T-cell (primary cell): ENCODE results near the gene DCTN2. TPM values are rescaled to one million over a fixed set of nuclear protein-coding genes. Genes with fewer than 3 reads are reported as not detected.
"Not testable (repeated sequence)": the region's sequence is repeated elsewhere in the genome, so short reads cannot be mapped to it uniquely, and the experiment has no call there.

Experiments
- ATAC-seq, 4 experiments: fragments of 200-7000 bp in 3 of 4; fragments of 150-1000 bp in 1 of 4; cut with Tn5 transposase; replicated peaks in 1 of 4; 1 replicate in 3 of 4; 2 replicates in 1 of 4; pipeline ENCODE4 v1.10.0; 2021; ENCODE audit warnings: moderate library complexity in 3 of 4, mild to moderate bottlenecking in 2 of 4, moderate number of reproducible peaks in 1 of 4
- CTCF ChIA-PET, 2 donors: fragments of 300-600 bp; sonication (Branson Sonifier 250); formaldehyde crosslinking; loops; one replicate each; lab custom pipeline; 2022; ENCODE audit warnings: antibody characterized with exemption in 2 of 2; lab: Charles Lee
- POLR2A ChIA-PET, 2 donors: fragments of 300-600 bp; sonication (Branson Sonifier 250); formaldehyde crosslinking; loops; one replicate each; lab custom pipeline; 2022; ENCODE audit warnings: antibody characterized with exemption in 2 of 2; lab: Charles Lee
- DNase-seq, 35 experiments: peaks; one replicate each; pipeline versions ENCODE4 v3.0.0 to v3.0.0-alpha.2; 2013 to 2023
- H3K27ac ChIP-seq: one replicate; pipeline ENCODE4 v1.5.1; 2013; ENCODE audit warnings: low read length
- H3K27me3 ChIP-seq, 2 experiments: replicated peaks in 1 of 2; 1 replicate in 1 of 2; 2 replicates in 1 of 2; pipeline versions ENCODE4 v1.6.1 to v1.7.0; 2013; ENCODE audit warnings: low read length in 1 of 2, mixed read lengths in 1 of 2; ENCODE audit not compliant: control insufficient read depth in 2 of 2, insufficient read depth in 2 of 2; ENCODE audit errors: extremely low read depth in 1 of 2
- H3K36me3 ChIP-seq, 2 donors: 1 replicate in 1 of 2; 2 replicates in 1 of 2; pipeline versions ENCODE4 v1.6.1 to v1.7.0; 2013; ENCODE audit warnings: low read length in 1 of 2; ENCODE audit not compliant: control insufficient read depth in 2 of 2, insufficient read depth in 1 of 2; ENCODE audit errors: extremely low read depth in 1 of 2
- H3K4me1 ChIP-seq, 2 experiments: 1 replicate in 1 of 2; 2 replicates in 1 of 2; pipeline versions ENCODE4 v1.6.1 to v1.7.0; 2013; ENCODE audit warnings: low read length in 2 of 2, mixed read lengths in 1 of 2; ENCODE audit not compliant: insufficient read depth in 2 of 2, control insufficient read depth in 1 of 2; ENCODE audit errors: extremely low read depth in 1 of 2
- H3K4me3 ChIP-seq, 2 donors: 1 replicate in 1 of 2; 2 replicates in 1 of 2; pipeline versions ENCODE4 v1.5.1 to v1.7.0; 2013; ENCODE audit warnings: mild to moderate bottlenecking in 2 of 2, low read length in 1 of 2, moderate library complexity in 1 of 2; ENCODE audit not compliant: control insufficient read depth in 1 of 2; ENCODE audit errors: extremely low read depth in 1 of 2
- H3K9me3 ChIP-seq: 2 replicates; pipeline ENCODE4 v1.7.0; 2013
- H3K27ac Mint-ChIP-seq, 2 donors: one replicate each; pipeline ENCODE4 v1.8.0; 2020 to 2021; ENCODE audit warnings: mild to moderate bottlenecking in 2 of 2, mixed read lengths in 2 of 2
- H3K27me3 Mint-ChIP-seq, 2 donors: one replicate each; pipeline ENCODE4 v1.8.0; 2021 to 2022; ENCODE audit warnings: mixed read lengths in 2 of 2
- H3K36me3 Mint-ChIP-seq: one replicate; pipeline ENCODE4 v1.8.0; 2021; ENCODE audit warnings: mixed read lengths
- H3K4me1 Mint-ChIP-seq, 3 donors: one replicate each; pipeline ENCODE4 v1.8.0; 2020 to 2022; ENCODE audit warnings: mixed read lengths in 3 of 3, mild to moderate bottlenecking in 1 of 3
- H3K4me3 Mint-ChIP-seq, 3 donors: one replicate each; pipeline ENCODE4 v1.8.0; 2020 to 2022; ENCODE audit warnings: mild to moderate bottlenecking in 3 of 3, mixed read lengths in 3 of 3, moderate library complexity in 3 of 3
- H3K9me3 Mint-ChIP-seq, 3 donors: one replicate each; pipeline ENCODE4 v1.8.0; 2020 to 2022; ENCODE audit warnings: mixed read lengths in 3 of 3
- WGBS: methylation state at CpG from one replicate; pipeline ENCODE4 v1.1.5; 2013; ENCODE audit warnings: missing lambda C conversion rate; ENCODE audit not compliant: insufficient coverage; 5-methylcytosine and 5-hydroxymethylcytosine counted together
- total RNA-seq, 35 experiments: library from RNA in 6 of 35; stranded (reverse) in 6 of 35; fragments of 120-200 nt in 1 of 35; gene quantifications; one replicate each; pipeline versions ENCODE4 v1.2.1 to v1.2.4 and lab custom pipeline; 2013 to 2026

The DCTN2 gene
- total RNA-seq, 5 donors from 2014 or later (not counting 1 experiment from before 2014, with no cell fraction given): 60.1 to 81.9 (median 71.5) TPM

GRCh38 chr12:57518176-57518919, 28.6 kb downstream of the DCTN2 start:
- H3K36me3 Mint-ChIP-seq: peaks cover 44% of the 10 kb centered on the region
- 93% methylated on average over 6 of the region's 8 CpGs for WGBS

DNA sequence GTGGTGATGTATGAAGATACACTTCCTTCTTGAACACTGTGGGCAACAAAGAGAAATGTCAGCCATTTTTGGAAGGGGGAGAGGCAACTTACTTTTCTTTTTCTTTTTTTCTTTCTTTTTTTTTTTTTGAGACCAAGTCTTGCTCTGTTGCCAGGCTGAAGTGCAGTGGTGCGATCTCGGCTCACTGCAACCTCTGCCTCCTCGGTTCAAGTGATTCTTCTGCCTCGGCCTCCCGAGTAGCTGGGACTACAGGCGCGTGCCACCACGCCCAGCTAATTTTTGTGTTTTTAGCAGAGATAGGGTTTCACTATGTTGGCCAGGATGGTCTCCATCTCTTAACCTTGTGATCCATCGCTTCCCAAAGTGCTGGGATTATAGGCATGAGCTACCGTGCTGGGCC, 29.3 kb downstream of the DCTN2 start:
- not testable (repeated sequence) for DNase-seq, H3K27ac ChIP-seq, H3K9me3 Mint-ChIP-seq, ATAC-seq, H3K4me3 ChIP-seq, H3K27me3 Mint-ChIP-seq, H3K9me3 ChIP-seq, H3K27me3 ChIP-seq
- no CpG with 5 or more reads among the region's 10 CpGs for WGBS
- Mint-ChIP-seq H3K4me3 (peak overlapping the region in 1 of 3 donors; percentile 29), H3K36me3 (peaks cover 50% of the 10 kb centered on the region), H3K27ac (peak overlapping the region; percentile 99 to 100), H3K4me1 (peaks cover 35 to 45% (median 40%) of the 10 kb centered on the region in 3 donors)
- CTCF ChIA-PET: interaction anchor here (0.8 to 1.2 kb wide), 2 partner anchors 66 to 1566 kb away, joined by 3 read pairs; no protein-coding TSS in a partner anchor
- H3K4me1 ChIP-seq: peaks cover 16 to 38% of the 10 kb centered on the region in 2 experiments
- peaks cover 4 to 47% of the 10 kb centered on the region in 2 donors for H3K36me3 ChIP-seq
- POLR2A ChIA-PET: interaction anchor here (0.7 to 1.9 kb wide), 5 partner anchors 28 to 46 kb away, joined by 3 to 7 read pairs (median 6); partner anchors contain the start of gene ARHGAP9 (in 2 of the 2)

More at GRCh38 chr12:57518176-57518919, 28.6 kb downstream of the DCTN2 start:
- H3K27me3 Mint-ChIP-seq: no peaks in the 10 kb centered on the region
- ATAC-seq (no peak), DNase-seq (no peak)
- no peak overlapping the region for H3K4me3 ChIP-seq
- H3K4me1 Mint-ChIP-seq: peaks cover 40 to 48% (median 43%) of the 10 kb centered on the region in 3 donors
- H3K4me1 ChIP-seq: peaks cover 17 to 42% of the 10 kb centered on the region in 2 experiments
- ChIA-PET CTCF (interaction anchor here (0.8 to 1.2 kb wide), 2 partner anchors 65 to 1566 kb away, joined by 3 read pairs; no protein-coding TSS in a partner anchor), POLR2A (interaction anchor here (0.7 to 2.1 kb wide), 5 partner anchors 29 to 46 kb away, joined by 3 to 7 read pairs (median 6); partner anchors contain the start of gene ARHGAP9 (in 2 of the 2))
- peak overlapping the region; percentile 94 for H3K27ac ChIP-seq
- H3K27ac Mint-ChIP-seq: peak overlapping the region; percentile 99 to 100
- H3K4me3 Mint-ChIP-seq: peak overlapping the region; percentile 94 to 98 (median 94)
- H3K36me3 ChIP-seq: peaks cover 0 to 41% of the 10 kb centered on the region in 2 donors
- no peaks in the 10 kb centered on the region for H3K27me3 ChIP-seq
- no peaks in the 10 kb centered on the region for H3K9me3 ChIP-seq
- no peaks in the 10 kb centered on the region for H3K9me3 Mint-ChIP-seq

DNA sequence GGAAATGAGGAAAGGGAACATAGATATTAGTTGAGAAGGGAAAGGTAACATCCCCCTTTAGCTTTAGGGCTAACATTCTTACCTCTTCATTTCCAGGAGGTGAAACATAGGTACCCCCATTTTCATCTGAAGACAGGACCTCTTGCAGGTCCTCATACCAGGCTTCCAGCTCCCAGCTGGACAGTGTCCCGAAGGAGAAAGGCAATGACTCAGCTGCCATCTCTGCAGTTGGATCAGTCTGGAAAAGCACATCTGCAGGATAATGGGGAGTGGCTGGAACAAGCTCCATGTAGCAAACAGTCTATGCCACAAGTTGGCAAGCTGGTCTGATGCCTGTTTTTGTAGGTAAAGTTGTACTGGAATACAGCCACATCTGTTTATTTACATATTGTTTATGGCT, 29.8 kb downstream of the DCTN2 start:
- no peaks in the 10 kb centered on the region for H3K9me3 ChIP-seq
- DNase-seq: no peak
- H3K27ac Mint-ChIP-seq: peak overlapping the region in 1 of 2 donors; percentile 99
- ATAC-seq: no peak
- H3K27ac ChIP-seq: no peak overlapping the region
- H3K9me3 Mint-ChIP-seq: no peaks in the 10 kb centered on the region
- peak overlapping the region in 2 of 3 donors; percentile 11 to 29 for H3K4me3 Mint-ChIP-seq
- peaks cover 56% of the 10 kb centered on the region for H3K36me3 Mint-ChIP-seq
- peaks cover 16 to 36% of the 10 kb centered on the region in 2 experiments for H3K4me1 ChIP-seq
- ChIA-PET POLR2A (interaction anchor here (1.1 to 1.9 kb wide), 3 partner anchors 37 to 45 kb away, joined by 3 to 7 read pairs (median 6); partner anchors contain the start of gene ARHGAP9 (in 1 of the 2)), CTCF (interaction anchor here (0.6 to 1.2 kb wide), 3 partner anchors 53 to 137 kb away, joined by 3 to 4 read pairs (median 3); no protein-coding TSS in a partner anchor)
- H3K27me3 Mint-ChIP-seq: no peaks in the 10 kb centered on the region
- H3K27me3 ChIP-seq: no peaks in the 10 kb centered on the region
- WGBS: 67% methylated on average over 1 of the region's 1 CpG
- H3K4me1 Mint-ChIP-seq: peaks cover 33 to 43% (median 38%) of the 10 kb centered on the region in 3 donors
- H3K36me3 ChIP-seq: peaks cover 5 to 52% of the 10 kb centered on the region in 2 donors
- H3K4me3 ChIP-seq: no peak overlapping the region

GRCh38 chr12:57516617-57517153, 30.3 kb downstream of the DCTN2 start:
- Histone ChIP-seq H3K36me3 (peaks cover 5 to 57% of the 10 kb centered on the region in 2 donors), H3K4me1 (peaks cover 12 to 31% of the 10 kb centered on the region in 2 experiments), H3K27ac (no peak overlapping the region), H3K4me3 (no peak overlapping the region), H3K9me3 (no peaks in the 10 kb centered on the region), H3K27me3 (no peaks in the 10 kb centered on the region)
- no peak overlapping the region for H3K4me3 Mint-ChIP-seq
- peaks cover 28 to 38% (median 33%) of the 10 kb centered on the region in 3 donors for H3K4me1 Mint-ChIP-seq
- ChIA-PET CTCF (interaction anchor here in 1 of 2 donors (0.6 to 0.7 kb wide), 2 partner anchors 53 to 137 kb away, joined by 3 to 4 read pairs; no protein-coding TSS in a partner anchor), POLR2A (interaction anchor here (0.9 to 1.9 kb wide), 3 partner anchors 36 to 39 kb away, joined by 6 to 7 read pairs (median 6); partner anchors contain the start of gene ARHGAP9 (in 1 of the 2))
- H3K27ac Mint-ChIP-seq: peak overlapping the region in 1 of 2 donors; percentile 99
- H3K27me3 Mint-ChIP-seq: no peaks in the 10 kb centered on the region
- H3K9me3 Mint-ChIP-seq: no peaks in the 10 kb centered on the region
- H3K36me3 Mint-ChIP-seq: peaks cover 61% of the 10 kb centered on the region
- 95% methylated on average over 7 of the region's 11 CpGs for WGBS
- ATAC-seq (no peak), DNase-seq (no peak)

- DNase-seq (no peak), ATAC-seq (no peak)
- Histone ChIP-seq H3K4me1 (peaks cover 7 to 24% of the 10 kb centered on the region in 2 experiments), H3K27ac (no peak overlapping the region), H3K9me3 (no peaks in the 10 kb centered on the region), H3K36me3 (peaks cover 7 to 64% of the 10 kb centered on the region in 2 donors), H3K27me3 (no peaks in the 10 kb centered on the region), H3K4me3 (no peak overlapping the region)
- no peak overlapping the region for H3K4me3 Mint-ChIP-seq
- CTCF ChIA-PET: interaction anchor here in 1 of 2 donors (0.6 to 0.9 kb wide), 2 partner anchors 57 to 69 kb away, joined by 4 to 5 read pairs; no protein-coding TSS in a partner anchor
- H3K4me1 Mint-ChIP-seq: peaks cover 24 to 32% (median 26%) of the 10 kb centered on the region in 3 donors
- WGBS: 100% methylated on average over 1 of the region's 11 CpGs
- no peaks in the 10 kb centered on the region for H3K27me3 Mint-ChIP-seq
- POLR2A ChIA-PET: interaction anchor here (0.9 to 1.9 kb wide), 2 partner anchors 36 kb away, joined by 6 to 7 read pairs; partner anchors contain the start of gene ARHGAP9 (in 1 of the 2)
- H3K27ac Mint-ChIP-seq: peak overlapping the region in 1 of 2 donors; percentile 46
- peaks cover 65% of the 10 kb centered on the region for H3K36me3 Mint-ChIP-seq
- no peaks in the 10 kb centered on the region for H3K9me3 Mint-ChIP-seq
Observed at GRCh38 chr12:57515934-57516541, 31.0 kb downstream of the DCTN2 start.
